ENCODE data around the gene PLAAT3.
"Not testable (repeated sequence)": the region's sequence is repeated elsewhere in the genome, so short reads cannot be mapped to it uniquely, and the experiment has no call there.

The PLAAT3 gene

DNA sequence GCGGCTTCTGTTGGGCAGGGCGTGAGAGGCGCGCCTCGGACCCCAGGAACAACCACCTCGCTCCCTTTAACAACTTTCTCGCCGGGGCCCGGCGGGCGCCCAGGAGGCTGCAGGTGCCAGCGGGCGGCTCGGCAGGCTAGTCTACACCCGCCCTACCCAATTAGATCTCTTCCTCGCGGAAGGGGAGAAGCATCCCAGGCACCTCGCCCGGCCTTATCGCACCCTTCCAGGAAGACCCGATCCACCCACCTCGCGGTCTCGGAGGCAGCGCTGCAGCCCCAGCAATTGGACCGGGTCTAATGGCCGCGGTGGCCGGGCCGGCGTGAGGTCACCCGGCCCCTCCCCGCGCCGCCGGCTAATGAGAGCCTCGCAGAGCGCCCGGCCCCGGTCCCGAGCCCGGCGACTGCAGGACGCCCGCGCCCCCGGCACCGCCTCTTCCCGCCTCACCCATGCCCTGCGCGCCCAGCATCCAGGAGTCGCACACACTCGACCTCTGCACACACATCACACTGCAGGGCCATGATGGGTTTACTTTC is at the start of gene PLAAT3:
TSS of gene PLAAT3 (minus strand) at position 298 of the 536 bp plus-strand sequence. CDS start 419 bp downstream, outside the sequence.
- no peak for DNase-seq

DNA sequence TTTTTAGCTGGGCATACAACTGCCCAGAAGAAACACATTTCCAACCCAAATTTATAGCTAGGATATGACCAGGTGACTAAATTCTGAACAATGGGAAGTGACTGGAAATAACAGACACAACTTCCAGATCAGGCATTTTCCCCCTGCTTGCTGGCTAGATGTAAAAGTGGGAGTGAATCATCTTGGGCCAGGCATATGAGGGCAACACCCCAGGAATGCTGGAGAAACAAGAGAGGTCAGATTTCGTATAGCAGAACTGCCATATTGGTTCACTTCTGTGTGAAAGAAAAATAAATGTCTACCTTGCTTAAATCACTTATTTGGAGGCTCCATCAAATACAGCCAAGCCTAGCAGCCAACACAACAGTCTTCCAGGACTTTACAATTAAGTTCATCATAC is 49.6 kb upstream of the PLAAT3 start:
- DNase-seq: no peak

DNA sequence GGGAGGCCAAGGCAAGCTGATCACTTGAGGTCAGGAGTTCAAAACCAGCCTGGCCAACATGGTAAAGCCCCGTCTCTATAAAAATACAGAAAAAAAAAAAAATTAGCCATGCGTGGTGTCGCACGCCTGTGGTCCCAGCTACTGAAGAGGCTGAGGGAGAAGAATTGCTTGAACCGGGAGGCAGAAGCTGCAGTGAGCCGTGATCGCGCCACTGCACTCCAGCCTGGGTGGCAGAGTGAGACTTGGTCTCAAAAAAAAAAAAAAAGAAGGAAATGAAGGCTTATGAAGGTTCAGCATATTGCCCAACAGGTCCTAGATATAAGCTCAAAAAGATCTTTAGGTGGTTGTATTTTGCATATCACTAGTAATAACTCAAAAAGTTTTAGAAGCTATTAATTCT is 46.7 kb upstream of the PLAAT3 start:
- no peak for DNase-seq

DNA sequence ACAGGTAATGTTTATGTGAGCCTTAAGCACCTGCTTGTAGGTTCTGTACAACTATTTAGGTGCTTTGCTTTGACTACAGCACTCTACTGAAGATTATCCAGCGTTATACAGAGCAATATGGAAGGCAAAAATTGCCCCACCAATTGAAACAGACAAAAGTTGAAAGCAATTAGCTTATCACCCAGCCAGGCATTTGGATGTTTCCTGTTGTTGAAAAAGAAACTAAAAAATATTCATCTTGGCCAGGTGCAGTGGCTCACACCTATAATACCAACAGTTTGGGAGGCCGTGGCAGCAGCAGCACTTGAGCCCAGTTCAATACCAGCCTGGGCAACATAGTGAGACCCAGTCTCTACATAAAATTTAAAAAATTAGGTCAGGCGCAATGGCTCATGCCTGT is 38.4 kb upstream of the PLAAT3 start:
- DNase-seq: no peak

DNA sequence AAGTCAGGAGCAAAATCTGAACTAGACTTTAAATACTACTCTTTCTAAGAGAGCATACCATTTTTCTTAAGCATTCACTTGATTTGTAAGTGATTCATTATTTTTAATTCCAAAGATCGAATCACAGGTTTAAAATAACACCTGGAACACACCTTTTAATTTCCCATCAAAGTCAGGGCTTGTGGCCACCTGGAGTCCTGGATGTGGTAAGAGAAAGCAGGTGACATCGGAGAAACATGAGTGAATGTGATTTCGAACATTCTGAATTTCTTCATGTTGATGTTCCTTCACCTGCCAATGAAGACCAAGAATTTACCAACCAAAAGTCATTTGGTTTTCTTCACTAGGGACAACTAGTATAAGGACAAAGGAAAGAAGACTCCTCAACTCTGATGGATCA is 29.0 kb upstream of the PLAAT3 start:
- no peak for DNase-seq

DNA sequence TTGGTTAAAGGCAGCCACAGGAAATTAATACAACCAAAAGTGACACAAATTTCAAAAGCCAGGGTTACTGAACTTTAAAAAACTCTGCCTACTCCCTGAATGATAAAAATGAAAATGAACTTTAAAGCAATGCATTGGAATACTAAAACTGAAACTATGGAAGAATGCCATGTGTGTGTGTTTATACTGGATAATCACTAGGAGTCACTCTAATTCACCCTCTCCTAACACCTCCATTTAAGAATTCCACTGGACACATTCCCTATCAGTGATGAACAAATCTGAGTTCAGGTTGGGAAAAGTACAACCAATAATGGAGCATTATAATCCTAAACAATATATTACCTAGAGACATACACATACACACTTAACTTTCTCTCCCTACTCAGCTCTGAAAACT is 27.5 kb upstream of the PLAAT3 start:
- DNase-seq: no peak

DNA sequence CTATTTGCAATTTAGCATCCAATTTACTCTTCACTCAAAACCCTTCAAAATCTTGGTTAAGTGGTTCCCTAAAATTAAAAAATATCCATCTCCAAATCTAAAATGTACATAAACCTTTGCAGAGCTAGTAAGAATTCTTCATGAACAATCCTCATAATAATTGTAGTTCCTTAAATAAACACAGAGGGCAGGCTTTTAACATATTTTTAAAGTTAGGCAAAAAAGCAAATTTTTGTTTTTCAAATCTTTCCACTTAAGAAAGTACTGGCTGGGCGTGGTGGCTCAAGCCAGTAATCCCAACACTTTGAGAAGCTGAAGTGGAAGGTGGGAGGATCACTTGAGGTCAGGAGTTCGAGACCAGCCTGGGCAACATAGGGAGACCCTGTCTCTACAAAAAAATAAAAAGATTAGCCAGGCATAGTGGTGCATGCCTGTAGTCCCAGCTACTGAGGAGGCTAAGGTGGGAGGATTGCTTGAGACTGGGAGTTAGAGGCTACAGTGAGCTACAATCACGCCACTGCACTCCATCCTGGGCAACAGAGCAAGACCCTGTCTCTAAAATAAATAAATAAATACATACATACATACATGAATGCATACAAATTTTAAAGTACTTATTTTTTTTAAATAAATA is 25.1 kb upstream of the PLAAT3 start:
- DNase-seq: no peak

DNA sequence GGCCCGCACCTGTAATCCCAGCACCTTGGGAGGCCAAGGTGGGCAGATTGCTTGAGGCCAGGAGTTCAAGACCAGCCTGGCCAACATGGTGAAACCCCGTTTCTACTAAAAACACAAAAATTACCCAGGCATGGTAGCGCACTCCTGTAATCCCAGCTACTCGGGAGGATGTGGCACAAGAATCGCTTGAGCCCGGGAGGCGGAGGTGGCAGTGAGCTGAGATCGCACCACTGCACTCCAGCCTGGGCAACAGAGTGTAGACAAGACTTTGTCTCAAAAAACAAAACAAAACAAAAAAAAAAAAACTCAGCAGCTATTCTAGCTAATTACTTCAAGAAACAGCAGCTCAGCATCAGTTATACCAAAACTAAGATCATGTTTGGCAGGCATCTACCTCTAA is 24.2 kb upstream of the PLAAT3 start:
- DNase-seq: not testable (repeated sequence)

DNA sequence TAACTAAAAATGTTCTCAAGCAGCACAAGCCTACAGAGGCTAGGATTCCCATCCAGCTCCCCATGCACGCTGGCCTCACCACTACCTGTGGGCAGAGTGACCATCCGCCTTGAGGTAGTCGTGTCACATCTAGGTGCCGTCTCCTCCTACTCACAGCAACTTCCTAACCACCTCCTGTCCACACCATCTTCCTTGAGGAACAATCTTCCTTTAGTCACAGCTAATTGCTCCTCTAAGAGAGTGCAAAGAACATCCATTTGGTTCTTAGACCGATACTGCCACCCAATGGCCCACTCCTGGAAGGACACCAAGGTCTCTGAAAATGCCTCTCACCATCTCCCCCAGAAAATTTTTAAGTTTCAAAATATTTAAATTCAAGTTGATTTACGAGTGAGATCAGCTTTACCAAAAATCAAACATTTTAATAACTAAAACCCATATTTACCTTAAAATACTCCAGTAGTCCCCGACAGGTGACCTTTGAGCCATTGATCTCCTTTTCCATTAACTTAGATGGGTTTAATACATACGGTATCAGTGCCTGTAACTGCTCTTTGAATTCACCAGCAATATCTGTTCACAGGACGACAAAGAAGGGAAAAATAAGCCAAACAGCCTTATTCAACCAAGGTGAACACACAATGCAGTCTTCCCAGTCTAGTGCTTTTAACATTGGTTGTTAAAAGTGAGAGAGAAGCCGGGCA is 21.7 kb upstream of the PLAAT3 start:
- DNase-seq: no peak

DNA sequence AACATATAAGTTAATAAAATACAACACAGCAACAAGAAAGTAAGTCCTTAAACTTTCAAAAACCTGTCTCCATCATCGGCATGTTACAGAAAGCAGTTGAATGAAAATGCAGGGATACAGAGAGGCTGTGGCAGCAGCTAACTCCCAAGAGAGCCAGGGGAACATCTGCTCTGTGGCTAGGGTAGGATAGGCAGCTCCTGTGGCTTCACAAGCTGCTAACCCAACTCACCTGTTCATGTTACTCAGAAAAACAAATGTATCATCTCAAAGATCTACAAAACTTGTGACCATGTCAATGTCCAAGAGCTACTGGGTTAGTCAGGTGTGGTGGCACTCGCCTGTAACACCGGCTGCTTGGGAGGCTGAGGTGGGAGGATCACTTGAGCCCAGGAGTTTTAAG is 15.2 kb upstream of the PLAAT3 start:
- no peak for DNase-seq

DNA sequence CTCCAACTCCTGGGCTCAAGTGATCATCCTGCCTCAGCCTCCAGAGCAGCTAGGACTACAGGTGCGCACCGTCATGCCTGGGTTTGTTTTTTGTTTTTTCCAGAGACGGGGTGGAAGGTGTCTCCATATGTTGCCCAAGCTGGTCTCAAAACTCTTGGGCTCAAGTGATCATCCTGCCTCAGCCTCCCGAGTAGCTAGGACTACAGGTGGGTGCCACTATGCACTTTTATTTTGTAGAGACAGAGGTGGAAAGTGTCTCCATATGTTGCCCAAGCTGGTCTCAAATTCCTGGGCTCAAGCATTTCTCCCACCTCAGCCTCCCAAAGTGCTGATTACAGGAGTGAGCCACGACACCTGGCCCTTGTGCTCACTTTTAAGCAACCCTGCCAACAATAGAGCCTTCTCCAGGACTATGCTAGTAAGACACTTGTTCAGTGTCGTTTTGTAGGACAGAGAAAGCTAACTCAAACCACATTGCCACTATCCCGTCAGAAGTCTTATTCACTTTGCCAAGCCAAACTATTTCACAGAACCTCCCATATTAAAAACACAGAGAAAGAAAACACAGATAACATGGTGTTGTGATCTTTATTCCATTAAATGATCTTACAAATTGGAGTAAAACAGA is 9.4 kb upstream of the PLAAT3 start:
- no peak for DNase-seq

DNA sequence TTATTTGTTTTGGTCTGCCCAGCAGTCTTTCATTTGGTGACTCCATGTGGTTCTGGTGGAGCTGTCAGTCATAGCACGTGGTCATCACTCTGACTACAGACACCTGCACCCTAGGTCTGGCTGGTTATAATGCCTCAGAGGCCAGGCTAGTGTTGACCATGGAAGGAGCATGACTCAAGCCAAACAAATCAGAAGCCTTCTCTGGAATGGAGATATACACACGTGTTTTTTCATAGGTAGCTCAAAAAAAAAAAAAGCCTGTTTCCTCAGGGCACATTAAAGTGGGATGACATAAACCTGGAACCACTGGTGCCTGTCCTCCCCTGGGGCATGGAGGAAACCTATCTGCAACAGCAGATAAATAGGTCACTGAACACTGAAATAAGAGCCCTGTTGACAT is 8.1 kb upstream of the PLAAT3 start:
- DNase-seq: no peak

DNA sequence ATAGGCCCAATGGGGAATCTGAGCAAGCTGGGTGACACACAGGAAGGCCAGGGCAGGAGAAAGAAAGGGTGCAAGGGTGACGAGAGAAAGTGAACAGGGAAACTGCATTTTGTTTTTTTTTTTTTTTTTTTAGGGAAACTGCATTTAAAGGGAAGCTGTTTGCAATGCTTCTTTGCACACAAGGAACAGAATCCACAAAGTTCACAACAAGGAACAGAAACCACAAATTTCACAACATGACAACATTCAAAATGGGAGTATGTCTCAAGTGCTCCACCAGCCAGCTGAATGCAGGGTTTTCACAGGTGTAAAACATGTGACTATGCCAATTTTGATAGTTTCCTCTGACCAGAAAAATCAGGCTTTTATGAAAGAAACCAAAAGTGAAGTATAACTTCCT is 6.8 kb upstream of the PLAAT3 start:
- peak; percentile 48 for DNase-seq

DNA sequence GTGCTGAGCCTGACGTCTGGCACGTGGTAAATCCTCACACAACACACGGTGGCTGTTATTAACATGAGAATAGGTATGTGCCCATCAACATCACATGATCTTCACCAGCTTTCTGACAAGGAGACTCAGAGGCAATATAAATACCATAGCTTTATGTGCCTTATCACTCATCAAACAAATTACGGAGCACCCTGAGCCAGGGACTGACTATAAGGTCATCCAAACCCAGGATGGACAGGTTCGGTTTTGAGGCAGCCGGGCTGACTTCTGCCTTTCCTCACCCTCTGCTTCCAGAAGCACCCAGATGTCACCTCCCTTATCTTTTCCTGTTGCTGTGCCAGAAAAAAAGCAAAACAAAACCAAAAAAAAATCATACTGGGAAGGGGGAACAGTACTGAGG is 5.7 kb upstream of the PLAAT3 start:
- DNase-seq: no peak

DNA sequence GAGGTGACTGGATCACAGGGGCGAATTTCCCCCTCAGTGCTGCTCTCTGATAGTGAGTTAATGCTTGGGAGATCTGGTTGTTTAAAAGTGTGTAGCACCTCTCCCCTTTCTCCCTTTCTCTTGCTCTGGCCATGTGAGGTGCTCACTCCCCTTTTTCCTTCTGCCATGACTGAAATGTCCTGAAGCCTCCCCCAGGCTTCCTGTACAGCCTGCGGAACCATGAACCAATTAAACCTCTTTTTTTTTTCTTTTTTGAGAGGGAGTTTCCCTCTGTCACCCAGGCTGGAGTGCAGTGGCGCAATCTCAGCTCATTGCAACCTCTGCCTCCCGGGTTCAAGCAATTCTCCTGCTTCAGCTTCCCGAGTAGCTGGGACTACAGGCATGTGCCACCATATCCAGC is 3.5 kb upstream of the PLAAT3 start:
- not testable (repeated sequence) for DNase-seq

DNA sequence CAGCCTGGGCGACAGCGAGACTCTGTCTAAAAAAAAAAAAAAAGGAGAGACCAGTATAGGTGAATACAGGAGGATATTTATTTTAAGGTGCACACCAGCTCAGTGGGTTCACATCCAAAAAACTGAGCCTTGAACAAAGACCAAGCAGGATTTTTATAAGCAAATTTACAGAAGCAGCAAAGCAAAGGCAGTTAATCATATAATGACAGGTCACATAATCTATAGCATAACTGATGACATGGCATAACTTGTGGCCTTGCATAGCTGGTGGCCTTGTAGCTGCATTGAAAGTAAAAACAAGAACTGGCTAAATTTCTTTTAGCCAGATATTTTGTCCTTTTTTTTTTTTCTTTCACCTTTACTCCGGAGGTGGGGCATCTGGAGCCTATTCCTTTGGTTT is 2.7 kb upstream of the PLAAT3 start:
- DNase-seq: no peak

DNA sequence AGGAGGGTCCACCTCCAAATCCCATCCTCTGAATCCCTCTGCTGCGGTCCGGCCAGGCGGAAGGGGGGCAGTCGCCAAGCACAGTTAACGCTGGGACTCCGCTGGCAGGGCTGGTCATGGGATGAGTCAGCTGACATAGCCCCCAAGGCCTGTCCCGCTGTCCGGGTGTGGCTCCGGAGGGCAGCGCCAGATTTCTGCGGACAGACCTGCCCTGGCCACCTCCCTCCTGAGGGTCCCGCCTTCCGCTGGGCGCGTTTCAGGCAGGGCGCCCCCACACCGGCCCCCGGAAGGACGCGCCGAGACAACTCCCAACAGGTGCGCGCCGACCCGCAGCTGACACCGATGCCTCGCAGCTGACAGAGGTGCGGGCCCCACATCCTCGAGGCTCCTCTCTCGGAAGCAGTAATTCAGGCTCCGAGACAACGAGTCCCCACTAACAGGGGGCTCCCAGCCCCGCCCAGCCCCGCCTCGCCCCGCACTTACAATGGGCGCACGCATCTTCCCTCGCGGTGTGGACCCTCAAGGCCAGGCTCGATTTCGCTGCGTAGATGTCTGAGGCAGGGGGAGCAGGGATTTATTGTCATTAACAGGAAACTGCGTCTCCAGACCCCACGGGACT is 607 bp downstream of the PLAAT3 start:
- DNase-seq: no peak

DNA sequence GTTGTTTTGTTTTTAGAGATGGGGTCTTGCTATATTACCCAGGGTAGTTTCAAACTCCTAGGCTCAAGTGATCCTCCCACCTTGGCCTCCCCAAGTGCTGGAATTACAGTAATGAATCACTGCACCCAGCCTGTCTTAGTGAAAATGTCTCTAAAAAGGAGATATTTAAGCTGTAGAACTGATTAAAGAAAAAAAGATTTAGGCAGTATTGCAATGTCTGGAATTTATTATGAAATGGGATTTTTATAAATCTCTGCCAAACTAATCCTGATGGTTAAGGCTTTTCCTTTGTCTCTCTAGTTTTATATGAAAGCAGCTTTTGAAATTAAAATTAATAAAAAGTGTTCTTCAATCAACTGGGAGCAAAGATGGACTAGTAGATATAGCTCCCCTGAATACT is 2.1 kb downstream of the PLAAT3 start:
- DNase-seq: no peak

DNA sequence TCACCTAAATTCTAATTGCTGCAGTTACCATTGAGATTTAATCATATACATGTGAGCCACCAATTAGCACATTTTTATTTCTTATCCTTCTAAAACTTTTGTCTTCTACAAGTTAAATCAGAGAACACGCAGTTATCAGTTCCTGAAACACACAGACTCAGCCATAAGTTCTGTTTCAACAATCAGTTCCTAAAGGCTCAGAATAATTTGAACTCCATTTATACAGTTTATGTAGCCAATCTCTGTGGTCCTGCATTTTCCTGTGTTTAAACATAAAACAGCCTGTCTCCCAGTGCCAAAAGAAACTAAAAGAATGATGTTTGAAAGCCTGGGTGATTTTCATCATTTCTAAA is 2.9 kb downstream of the PLAAT3 start:
- DNase-seq: no peak

DNA sequence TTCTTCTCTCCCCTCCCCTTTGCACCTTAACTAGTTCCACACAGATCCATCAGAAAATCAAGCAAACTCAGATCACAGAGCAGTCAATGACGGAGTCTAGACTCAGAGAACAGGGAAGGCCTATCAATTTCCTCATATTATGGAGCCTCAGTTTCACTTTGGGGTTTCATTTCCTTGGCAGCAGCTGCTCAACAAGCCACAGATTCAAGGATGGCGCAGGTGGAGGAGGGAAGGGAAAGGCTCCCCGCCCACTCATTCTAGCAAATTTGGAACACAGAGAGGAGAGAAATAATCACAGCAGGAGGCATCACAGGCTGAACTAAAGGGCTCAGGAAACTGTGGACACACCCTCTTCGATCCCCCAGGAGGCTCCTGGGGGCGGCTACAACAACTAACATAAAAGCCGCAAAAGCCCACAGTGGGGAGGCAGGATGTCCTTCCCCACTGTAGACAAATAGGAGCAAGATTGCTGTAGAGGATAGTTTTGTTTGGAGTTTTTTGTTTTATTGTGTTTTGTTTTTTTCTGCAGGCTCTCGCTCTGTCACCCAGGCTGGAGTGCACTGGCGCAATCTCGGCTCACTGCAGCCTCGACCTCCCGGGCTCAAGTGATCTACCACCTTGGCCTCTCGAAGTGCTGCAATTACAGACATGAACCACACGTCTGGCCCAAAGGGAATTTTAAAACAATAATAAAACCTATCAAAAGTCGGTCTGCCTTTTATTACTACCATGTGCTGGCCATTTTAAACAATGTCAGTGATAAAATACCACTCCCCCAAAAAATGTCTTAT is 3.4 kb downstream of the PLAAT3 start:
- DNase-seq: no peak

DNA sequence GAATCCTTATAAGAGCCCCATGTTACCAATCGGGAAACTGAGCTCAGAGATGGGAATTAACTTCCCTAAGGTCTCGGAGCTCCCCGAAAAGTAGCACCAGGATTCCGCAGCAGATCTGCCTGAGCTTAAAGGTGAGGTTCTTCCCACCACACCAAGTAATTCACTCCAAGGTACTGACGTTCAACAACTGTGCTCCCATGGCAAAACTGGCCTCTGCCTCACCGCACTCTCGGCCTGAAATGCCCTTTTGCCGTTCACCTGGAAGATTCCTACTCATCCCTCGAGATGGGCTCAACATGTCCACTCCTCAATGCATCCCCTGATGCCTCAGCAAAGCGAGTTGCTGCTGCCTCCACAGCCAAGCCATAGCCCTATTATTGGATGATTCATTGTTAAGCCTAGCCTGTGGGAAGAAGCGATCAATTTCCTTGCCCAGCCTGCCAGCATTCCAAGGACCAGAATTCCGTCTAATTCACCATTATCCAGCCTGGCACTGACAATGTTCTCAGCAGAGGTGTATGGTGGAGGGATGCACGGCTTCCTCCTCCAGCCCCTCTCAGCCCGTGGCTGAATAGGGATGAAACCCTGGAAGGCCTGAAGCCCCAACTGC is 4.2 kb downstream of the PLAAT3 start:
- no peak for DNase-seq

DNA sequence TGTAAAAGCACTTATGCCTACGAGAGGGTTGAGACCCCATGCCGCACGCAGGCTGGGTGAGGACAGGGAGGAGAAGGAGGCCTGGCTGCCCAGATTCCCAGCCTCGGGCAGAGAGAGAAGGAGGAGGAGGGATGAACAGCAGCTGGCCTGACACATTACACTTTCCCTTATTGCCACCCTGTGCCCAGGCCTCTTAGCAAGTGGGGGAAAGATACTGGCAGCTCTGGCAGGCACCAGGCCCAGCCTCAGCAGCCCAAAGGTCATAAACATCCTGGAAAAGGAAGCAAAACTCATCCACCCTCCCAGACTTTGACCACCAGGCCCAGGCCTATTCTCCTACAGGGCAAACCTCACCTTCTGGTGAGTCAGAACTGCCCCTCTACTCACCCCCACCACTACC is 4.7 kb downstream of the PLAAT3 start:
- no peak for DNase-seq
